Fibroblast of mammary gland (primary cell): ENCODE measurements around the gene LSMEM2.
A peak's percentile ranks its signal among the peaks of the same experiment; 100 is the strongest.

ENCODE experiments used
- DNase-seq: peaks from one replicate; pipeline ENCODE4 v3.0.0-alpha.2; 2010; ENCODE audit warnings: low read depth
- H3K4me3 ChIP-seq: 2 replicates; pipeline ENCODE4 v1.5.1; 2011; ENCODE audit warnings: low read depth, mild to moderate bottlenecking, low read length, moderate library complexity; ENCODE audit not compliant: control insufficient read depth
- TF ChIP-seq, protein P1 (sequence below): conservative IDR thresholded peaks from 2 replicates; pipeline ENCODE4 v1.5.1; 2011; ENCODE audit warnings: low read depth, low read length, inconsistent platforms; ENCODE audit not compliant: control insufficient read depth, insufficient read depth

The LSMEM2 gene

DNA sequence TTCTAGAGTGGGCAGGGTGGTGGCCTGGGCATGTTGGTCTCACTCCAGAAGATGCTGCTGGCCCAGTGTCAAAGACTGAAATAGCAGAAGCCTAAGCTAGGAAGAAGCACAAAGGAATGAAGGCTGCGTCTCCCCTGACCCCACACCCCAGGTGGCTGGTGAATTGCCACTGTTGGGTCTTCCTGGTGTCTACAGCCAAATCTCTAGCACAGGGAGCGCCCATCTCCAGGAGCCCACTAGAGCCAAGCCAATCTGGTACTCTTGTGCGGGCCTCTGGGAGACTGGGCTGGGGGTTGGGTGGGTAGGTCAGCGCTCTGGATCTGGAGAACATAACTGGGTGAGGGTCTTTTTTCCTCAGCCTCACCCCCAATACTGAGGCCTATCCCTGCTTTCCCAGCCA, 48.2 kb downstream of the LSMEM2 start:
- H3K4me3 ChIP-seq, result peak overlapping the region; percentile 76
- TF ChIP-seq, protein P1, sequence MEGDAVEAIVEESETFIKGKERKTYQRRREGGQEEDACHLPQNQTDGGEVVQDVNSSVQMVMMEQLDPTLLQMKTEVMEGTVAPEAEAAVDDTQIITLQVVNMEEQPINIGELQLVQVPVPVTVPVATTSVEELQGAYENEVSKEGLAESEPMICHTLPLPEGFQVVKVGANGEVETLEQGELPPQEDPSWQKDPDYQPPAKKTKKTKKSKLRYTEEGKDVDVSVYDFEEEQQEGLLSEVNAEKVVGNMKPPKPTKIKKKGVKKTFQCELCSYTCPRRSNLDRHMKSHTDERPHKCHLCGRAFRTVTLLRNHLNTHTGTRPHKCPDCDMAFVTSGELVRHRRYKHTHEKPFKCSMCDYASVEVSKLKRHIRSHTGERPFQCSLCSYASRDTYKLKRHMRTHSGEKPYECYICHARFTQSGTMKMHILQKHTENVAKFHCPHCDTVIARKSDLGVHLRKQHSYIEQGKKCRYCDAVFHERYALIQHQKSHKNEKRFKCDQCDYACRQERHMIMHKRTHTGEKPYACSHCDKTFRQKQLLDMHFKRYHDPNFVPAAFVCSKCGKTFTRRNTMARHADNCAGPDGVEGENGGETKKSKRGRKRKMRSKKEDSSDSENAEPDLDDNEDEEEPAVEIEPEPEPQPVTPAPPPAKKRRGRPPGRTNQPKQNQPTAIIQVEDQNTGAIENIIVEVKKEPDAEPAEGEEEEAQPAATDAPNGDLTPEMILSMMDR, result no peak
- DNase-seq, result no peak

DNA sequence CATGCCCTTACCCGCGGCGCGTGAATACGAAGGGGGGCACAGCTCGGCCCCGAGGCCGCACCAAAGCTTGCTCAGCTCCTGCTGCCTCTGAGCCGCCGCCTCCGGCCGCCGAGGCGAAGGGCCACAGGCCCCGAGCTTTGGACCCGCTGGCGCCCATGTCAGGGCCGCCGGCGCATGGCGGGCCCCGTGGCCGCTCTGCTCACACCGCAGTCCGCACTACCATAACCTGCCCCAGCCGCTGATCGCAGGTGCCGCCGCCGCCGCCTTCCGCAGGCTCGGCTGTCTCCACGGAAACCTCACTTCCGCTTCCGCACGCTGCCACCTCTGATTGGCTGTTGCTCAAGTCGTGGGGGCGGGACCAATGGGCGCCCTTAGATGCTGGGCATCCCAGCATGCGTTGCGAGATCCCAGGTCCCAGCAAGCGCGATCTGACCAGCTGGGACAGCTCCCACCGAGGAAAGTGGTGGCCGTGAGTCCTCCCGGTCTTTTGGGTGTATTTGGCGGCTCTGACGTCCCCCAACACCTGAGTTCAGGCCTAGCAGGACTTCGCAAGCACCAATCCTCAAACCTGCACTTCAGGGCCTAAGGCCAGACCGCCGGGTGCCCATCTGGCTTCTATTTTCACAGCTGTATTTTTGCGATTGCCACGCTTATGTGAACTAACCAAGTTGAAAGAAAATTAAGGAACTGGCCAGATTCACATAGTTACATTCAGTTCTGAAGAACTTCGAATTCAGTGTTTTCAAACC, 49.2 kb downstream of the LSMEM2 start, which contains the start of gene TUSC2:
TUSC2 (minus strand) TSS at position 281 of the 749 bp plus-strand sequence; CDS start at position 157, 124 bp downstream.
- H3K4me3 ChIP-seq, result peak within 1 kb of the TSS; percentile 76
- TF ChIP-seq, protein P1, result no peak
- peak; percentile 93 for DNase-seq

DNA sequence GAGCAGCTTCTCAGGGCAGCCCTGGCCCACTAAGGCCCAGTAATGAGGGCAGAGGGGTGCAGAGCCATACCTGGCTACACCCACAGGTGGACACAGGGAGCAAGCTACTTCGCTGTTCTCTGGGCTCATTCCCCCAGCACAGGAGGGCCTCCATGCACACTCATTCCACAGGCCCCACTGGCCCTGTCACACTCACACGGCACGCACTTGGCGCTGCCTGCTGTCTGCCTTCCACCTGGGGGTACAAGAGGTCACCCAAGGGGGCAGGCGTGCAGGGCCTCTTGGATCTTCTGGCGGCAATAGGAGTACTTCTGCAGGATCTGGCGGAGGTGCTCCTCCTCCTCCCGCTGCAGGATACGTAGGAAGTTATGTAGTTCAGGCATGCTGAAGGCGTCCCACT, 51.4 kb downstream of the LSMEM2 start:
- H3K4me3 ChIP-seq, result no peak overlapping the region
- no peak for DNase-seq
- TF ChIP-seq, protein P1, result no peak

DNA sequence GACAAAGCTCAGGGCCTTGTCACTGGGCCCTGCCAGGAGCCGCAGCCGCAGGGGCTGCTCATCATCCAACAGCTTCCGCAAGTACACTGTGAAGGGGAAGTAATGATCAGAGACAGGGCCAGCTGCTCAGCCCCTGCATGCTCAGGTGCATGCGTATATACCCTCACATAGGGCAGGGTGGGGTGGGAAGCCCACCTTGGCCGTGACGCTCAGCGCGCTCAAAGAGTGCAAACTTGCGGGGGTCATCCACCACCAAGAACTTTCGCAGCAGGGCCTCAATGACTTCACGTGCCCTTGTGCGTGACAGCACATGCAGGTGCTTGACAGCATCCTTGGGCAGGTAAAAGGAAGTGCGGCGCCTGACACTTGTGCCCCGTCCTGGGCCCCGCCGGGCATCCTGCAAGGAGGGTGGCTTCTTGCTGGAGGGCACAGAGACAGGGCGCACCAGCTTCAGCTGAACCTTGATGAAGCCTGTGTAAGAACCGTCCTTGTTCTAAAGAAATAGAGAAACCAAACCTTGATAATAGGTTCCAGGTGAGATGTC, 52.5 kb downstream of the LSMEM2 start:
- TF ChIP-seq, protein P1, result no peak
- DNase-seq, result no peak
- H3K4me3 ChIP-seq, result no peak overlapping the region

DNA sequence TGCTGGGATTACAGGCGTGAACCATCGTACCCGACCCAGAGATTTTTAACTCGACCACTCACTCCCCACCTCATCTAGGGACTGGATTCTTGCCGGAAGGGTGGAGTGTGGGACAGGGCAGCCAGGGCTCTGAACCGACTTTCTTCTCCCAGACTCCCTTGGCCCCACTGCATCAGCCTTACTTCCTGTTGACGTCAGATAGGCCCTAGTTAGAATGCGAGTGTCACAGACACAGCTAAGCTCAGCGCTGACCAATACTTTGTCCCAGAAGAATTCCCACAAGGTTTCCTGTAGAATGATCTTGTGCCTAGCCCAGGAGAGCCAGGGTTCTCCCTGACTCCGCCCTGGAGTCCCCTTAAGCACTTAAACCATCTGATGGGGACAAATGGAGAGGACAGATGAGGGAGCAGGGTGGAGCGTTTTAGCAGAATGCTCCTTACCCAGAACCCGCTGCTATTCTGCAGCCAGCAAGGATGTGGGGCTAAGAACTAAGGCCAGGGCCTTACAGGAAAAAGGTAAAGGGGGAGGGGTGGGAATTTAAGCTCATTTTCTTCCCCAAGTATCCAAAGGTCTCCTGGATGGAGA, 54.9 kb downstream of the LSMEM2 start:
- TF ChIP-seq, protein P1, result no peak
- DNase-seq, result peak; percentile 93
- H3K4me3 ChIP-seq, result peak overlapping the region; percentile 13

DNA sequence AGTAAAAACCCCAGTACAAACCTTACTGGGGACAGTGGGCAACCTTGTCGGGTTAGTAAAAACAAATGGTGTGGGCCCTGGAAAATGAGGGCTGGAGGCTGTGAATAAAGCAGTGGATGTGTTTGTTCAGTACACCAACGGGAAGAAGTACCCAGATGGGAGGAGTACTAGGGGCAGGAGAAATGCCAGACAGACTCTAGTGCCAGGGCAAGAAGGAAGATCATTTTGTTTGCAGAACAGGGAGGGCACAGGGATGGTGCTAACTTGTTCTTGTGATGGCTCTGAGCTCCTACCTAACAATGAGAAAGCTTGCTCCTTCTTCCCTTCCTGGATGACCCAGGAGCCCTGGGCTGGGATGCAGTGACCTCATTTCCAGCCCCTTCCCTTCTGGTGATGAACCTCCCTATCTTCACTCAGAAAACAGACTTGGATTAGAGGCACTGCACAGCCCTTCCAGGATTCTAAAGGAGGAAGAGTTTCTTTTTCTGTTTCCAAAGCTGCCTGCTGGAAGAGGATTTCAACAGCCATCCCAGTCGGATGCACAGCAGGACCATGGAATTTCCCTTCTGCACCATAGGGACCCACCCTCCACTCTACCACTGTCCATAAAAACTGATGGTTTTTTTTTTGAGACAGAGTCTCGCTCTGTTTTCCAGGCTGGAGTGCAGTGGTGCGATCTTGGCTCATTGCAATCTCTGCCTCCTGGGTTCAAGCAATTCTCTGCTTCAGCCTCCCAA, 55.6 kb downstream of the LSMEM2 start:
- peak overlapping the region; percentile 13 for H3K4me3 ChIP-seq
- TF ChIP-seq, protein P1, result no peak
- DNase-seq, result no peak
